K562 (cell line): ENCODE data around the gene MAK. TPM values are rescaled to one million over a fixed set of nuclear protein-coding genes. Genes with fewer than 3 reads are reported as not detected.

ENCODE experiments used
- ATAC-seq: fragments of 200-7000 bp; cut with Tn5 transposase; 3 replicates; pipeline ENCODE4 v1.9.1; 2020; ENCODE audit warnings: moderate library complexity
- BruUV-seq: library from RNA; stranded (reverse); fragments of 400-500 nt; replicated peaks from 2 replicates; lab custom pipeline; 2021; lab: Mats Ljungman, UMichigan
- CTCF ChIA-PET: fragments of 300-600 bp; formaldehyde crosslinking; extraction: SDS; loops from one replicate; lab custom pipeline; 2021; ENCODE audit warnings: low intra/inter-chr PET ratio; lab: Yijun Ruan, JAX
- POLR2A ChIA-PET: fragments of 300-600, 350-650 bp; sonication (Branson Sonifier 250); formaldehyde crosslinking; extraction: SDS; loops from one replicate; lab custom pipeline; 2021; ENCODE audit warnings: antibody characterized with exemption, inconsistent platforms; lab: Yijun Ruan, JAX
- DNase-seq, 4 experiments: peaks; one replicate each; pipeline versions ENCODE4 v3.0.0 to v3.0.0-alpha.2; 2011 to 2018; ENCODE audit warnings: low spot score in 3 of 4, mixed read lengths in 3 of 4; ENCODE audit errors: extremely low read depth in 1 of 4
- FAIRE-seq: peaks from 2 replicates; lab custom pipeline; 2011; peaks lifted over from hg19 to GRCh38; lab: Jason Lieb, UNC
- H2AFZ ChIP-seq: 2 replicates; pipeline ENCODE4 v1.6.0; 2011; ENCODE audit warnings: low read depth, low read length, control low read depth, inconsistent platforms
- H3K27ac ChIP-seq: fragments of 200-600 bp; 3 replicates; pipeline ENCODE4 v1.8.0; 2011; ENCODE audit warnings: low read depth, mild to moderate bottlenecking, control low read depth, inconsistent platforms, low read length, moderate library complexity, mixed read lengths; ENCODE audit errors: extremely low read depth
- H3K27me3 ChIP-seq, 2 experiments: fragments of 300-600 bp in 1 of 2; 2 replicates in 1 of 2; 3 replicates in 1 of 2; pipeline versions ENCODE4 v1.6.0 to v1.8.0; 2011; ENCODE audit warnings: inconsistent platforms in 2 of 2, low read length in 2 of 2, mild to moderate bottlenecking in 1 of 2, mixed read lengths in 1 of 2, moderate library complexity in 1 of 2; ENCODE audit not compliant: control insufficient read depth in 2 of 2, insufficient read depth in 2 of 2
- H3K36me3 ChIP-seq: fragments of 300-600 bp; 3 replicates; pipeline ENCODE4 v1.8.0; 2011; ENCODE audit warnings: mild to moderate bottlenecking, low read length, inconsistent platforms; ENCODE audit not compliant: control insufficient read depth, insufficient read depth
- H3K4me1 ChIP-seq, 2 experiments: fragments of 200-600 bp in 1 of 2; replicated peaks in 1 of 2; 2 replicates in 1 of 2; 3 replicates in 1 of 2; pipeline versions ENCODE4 v1.5.1 to v1.8.0; 2011; ENCODE audit warnings: inconsistent platforms in 2 of 2, low read length in 2 of 2, mild to moderate bottlenecking in 1 of 2, mixed read lengths in 1 of 2, moderate library complexity in 1 of 2; ENCODE audit not compliant: control insufficient read depth in 2 of 2, insufficient read depth in 2 of 2
- H3K4me2 ChIP-seq: 2 replicates; pipeline ENCODE4 v1.6.1; 2011; ENCODE audit warnings: low read length, control low read depth, inconsistent platforms, mixed read lengths; ENCODE audit not compliant: insufficient read depth
- H3K4me3 ChIP-seq: fragments of 200-600 bp; sonication (generic), shearing (Covaris generic); 2 replicates; pipeline ENCODE4 v1.5.1; 2016; ENCODE audit warnings: control low read depth, inconsistent platforms
- H3K79me2 ChIP-seq: fragments of 200-600 bp; 3 replicates; pipeline ENCODE4 v1.8.0; 2011; ENCODE audit warnings: low read length, inconsistent platforms; ENCODE audit not compliant: control insufficient read depth, insufficient read depth
- H3K9ac ChIP-seq, 2 experiments: 2 replicates each; pipeline versions ENCODE4 v1.6.0 to v1.6.1; 2011; ENCODE audit warnings: low read depth in 2 of 2, low read length in 2 of 2, control low read depth in 1 of 2, inconsistent platforms in 1 of 2, mild to moderate bottlenecking in 1 of 2, mixed read lengths in 1 of 2; ENCODE audit not compliant: insufficient read depth in 1 of 2
- H3K9me1 ChIP-seq: one replicate; pipeline ENCODE4 v1.6.0; 2011; ENCODE audit warnings: inconsistent platforms, mild to moderate bottlenecking, low read length, moderate library complexity; ENCODE audit not compliant: control insufficient read depth, insufficient read depth
- H3K9me3 ChIP-seq: replicated peaks from 2 replicates; pipeline ENCODE4 v1.5.1; 2011; ENCODE audit warnings: low read depth, low read length, inconsistent platforms; ENCODE audit not compliant: control insufficient read depth, insufficient read depth
- H4K20me1 ChIP-seq: replicated peaks from 2 replicates; pipeline ENCODE4 v1.6.1; 2011; ENCODE audit warnings: low read length, inconsistent platforms, mixed read lengths; ENCODE audit not compliant: control insufficient read depth, insufficient read depth
- ARID3A ChIP-seq: IDR thresholded peaks from 2 replicates; pipeline ENCODE4 v1.6.1; 2012; ENCODE audit warnings: low read depth, low read length, improper control_type of control experiment, borderline replicate concordance
- MBD2 ChIP-seq: sonication (generic); IDR thresholded peaks from 2 replicates; pipeline ENCODE4 v1.6.1; 2016; ENCODE audit warnings: low read depth, borderline replicate concordance
- ZFX ChIP-seq: sonication (generic); formaldehyde crosslinking; IDR thresholded peaks from 2 replicates; pipeline ENCODE4 v1.8.0; 2022; ENCODE audit warnings: mild to moderate bottlenecking, missing genetic modification reagents, moderate library complexity
- WGBS: fragments of 100-300 bp; shearing (Covaris generic); methylation state at CpG from one replicate; pipeline ENCODE4 v1.1.6; 2016; ENCODE audit warnings: low coverage, mixed read lengths; ENCODE audit not compliant: insufficient coverage; ENCODE audit errors: missing lambda C conversion rate; 5-methylcytosine and 5-hydroxymethylcytosine counted together
- in situ Hi-C: fragments of 300-500 bp; cut with MboI; formaldehyde crosslinking; loops from 4 replicates; pipeline ENCODE4 v1.15.0; 2018; ENCODE audit warnings: inconsistent platforms, mixed read lengths
- intact Hi-C: fragments of 100-400 bp; cut with micrococcal nuclease; formaldehyde crosslinking; loops from 2 replicates; pipeline ENCODE4 v1.14.2; 2022
- polyA plus RNA-seq, 8 experiments: library from polyadenylated mRNA; depleted of rRNA in 4 of 8; stranded (reverse) in 5 of 8; unstranded in 3 of 8; fragments of >200 nt; fragmentation: Nextera tagmentation in 2 of 8; fragmentation: Illumina TruSeq in 1 of 8; extraction: Ambion mirVana in 2 of 8; extraction: Trizol in 1 of 8; gene quantifications; 2 replicates each; pipeline versions ENCODE4 v1.2.1 to v1.2.3, GENCODE V29; 2011 to 2014; ENCODE audit warnings: inconsistent platforms in 1 of 8, missing spikeins in 1 of 8
- total RNA-seq, 7 experiments: library from RNA; depleted of rRNA in 6 of 7; stranded (reverse); fragments of >200 nt in 6 of 7; fragmentation: Illumina TruSeq in 2 of 7; extraction: Trizol in 2 of 7; gene quantifications; 2 replicates each; pipeline versions ENCODE4 v1.2.1 to v1.2.3, GENCODE V29; 2011 to 2021; ENCODE audit warnings: low replicate concordance in 1 of 7

The MAK gene
- total and polyA plus RNA-seq, 9 of the 15 experiments (the other 6 are each of a cell fraction or from before 2014, with no cell fraction given), result 0.25 to 1.1 (median 0.53) TPM

- intact Hi-C loops, result no loop called here
- peaks cover 46 to 51% of the 10 kb centered on the region in 2 experiments for H3K4me1 ChIP-seq
- H3K4me3 ChIP-seq, result no peak overlapping the region; the same call in 1 of the 2 replicates
- H3K9ac ChIP-seq, result peak overlapping the region; percentile 28 to 85; a peak in 2 of 4 replicates
- WGBS, result 50% methylated on average over 9 of the region's 9 CpGs
- in situ Hi-C loops, result no loop called here
- H2AFZ ChIP-seq, result no peak overlapping the region
- peak overlapping the region; percentile 88 for H3K27ac ChIP-seq
- ChIA-PET CTCF (no interaction called here), POLR2A (interaction anchor here (0.8 to 4.0 kb wide), 6 partner anchors 10 to 247 kb away, joined by 3 to 48 read pairs (median 4); no protein-coding TSS in a partner anchor)
- peaks cover 49% of the 10 kb centered on the region for H3K79me2 ChIP-seq
- no peaks in the 10 kb centered on the region for H4K20me1 ChIP-seq
- H3K9me1 ChIP-seq, result no peaks in the 10 kb centered on the region
- ATAC-seq (no peak), FAIRE-seq (no peak), DNase-seq (peak in 1 of 4 experiments; percentile 29)
- TF ChIP-seq ZFX (0 out of 2 replicates have a peak, but pooled peaks have one; percentile 18), ARID3A (no peak), MBD2 (0 out of 2 replicates have a peak, but pooled peaks have one; percentile 5)
- H3K27me3 ChIP-seq, result no peaks in the 10 kb centered on the region
- no TSS peak for BruUV-seq
- peaks cover 6% of the 10 kb centered on the region for H3K9me3 ChIP-seq
- peaks cover 57% of the 10 kb centered on the region for H3K36me3 ChIP-seq
- peak overlapping the region; percentile 79 for H3K4me2 ChIP-seq
Observed at GRCh38 chr6:10725716-10726115, 112.6 kb downstream of the MAK start.
